Esophagus squamous epithelium (tissue), 4 donors: ENCODE measurements around the gene ADAMTSL1.

Source experiments
- CTCF ChIP-seq, 6 experiments: fragments of 450-650 bp in 4 of 6; fragments of 200-600 bp in 2 of 6; sonication (generic) in 2 of 6; IDR thresholded peaks; one replicate each; pipeline ENCODE4 v1.5.1; 2016 to 2019; ENCODE audit warnings: antibody characterized with exemption in 6 of 6, mild to moderate bottlenecking in 4 of 6, moderate library complexity in 4 of 6
- POLR2A ChIP-seq, 4 donors: fragments of 450-650 bp; IDR thresholded peaks; one replicate each; pipeline ENCODE4 v1.6.1; 2017; ENCODE audit warnings: antibody characterized with exemption in 4 of 4, mild to moderate bottlenecking in 4 of 4, moderate library complexity in 3 of 4

DNA sequence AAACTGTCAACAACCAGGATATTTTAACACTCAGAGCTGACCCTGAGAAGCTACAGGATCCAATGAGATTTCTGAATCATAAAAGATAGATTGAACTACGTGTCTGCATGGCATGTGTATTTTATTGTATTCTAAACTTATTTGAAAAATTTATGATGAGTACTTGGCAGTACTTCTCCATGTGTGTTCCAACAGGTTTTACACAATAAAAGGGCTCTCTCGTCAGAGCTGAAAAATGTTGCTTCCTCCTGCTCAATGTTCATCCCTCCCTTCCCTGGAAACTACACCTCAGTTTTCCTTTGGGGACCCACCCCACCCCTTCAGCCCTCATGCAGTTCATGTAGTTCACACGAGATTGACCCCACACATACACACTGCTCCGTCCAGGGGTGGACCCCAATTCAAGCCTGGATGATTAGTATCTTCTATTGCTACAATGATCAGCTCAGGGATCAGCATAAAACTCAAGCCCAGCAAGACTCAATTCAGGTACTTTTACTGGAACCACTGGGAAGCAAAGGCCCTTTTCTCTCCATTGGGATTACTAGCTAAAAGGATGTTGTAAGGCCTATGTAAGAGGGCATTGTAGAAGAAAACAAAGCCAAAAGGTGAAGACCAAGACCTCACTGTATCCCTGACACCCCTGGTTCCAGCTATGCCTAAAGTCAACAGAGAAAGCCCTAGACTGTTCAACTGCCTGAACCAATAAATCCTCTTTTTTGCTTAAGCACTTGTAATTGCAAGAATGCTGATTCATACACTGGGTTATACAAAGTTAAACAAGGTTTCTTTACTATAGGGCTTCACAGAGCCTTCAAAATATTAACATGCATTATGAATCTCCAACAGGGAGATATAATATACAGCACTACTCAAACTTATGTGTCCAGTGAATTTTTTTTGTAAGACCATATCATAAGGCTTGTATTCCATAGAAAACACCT, 446.5 kb downstream of the ADAMTSL1 start:
- TF ChIP-seq CTCF (IDR thresholded peaks at IDR 0.05) (no peak), POLR2A (IDR thresholded peaks at IDR 0.05) (no peak)
